ENCODE results near the gene METTL25. TPM values are rescaled to one million over a fixed set of nuclear protein-coding genes. Genes with fewer than 3 reads are reported as not detected.
A peak's percentile ranks its signal among the peaks of the same experiment; 100 is the strongest.

Gene METTL25
- polyA plus RNA-seq, 1 of the 3 experiments (the other 2 are of a cell fraction), result 3.0 TPM

DNA sequence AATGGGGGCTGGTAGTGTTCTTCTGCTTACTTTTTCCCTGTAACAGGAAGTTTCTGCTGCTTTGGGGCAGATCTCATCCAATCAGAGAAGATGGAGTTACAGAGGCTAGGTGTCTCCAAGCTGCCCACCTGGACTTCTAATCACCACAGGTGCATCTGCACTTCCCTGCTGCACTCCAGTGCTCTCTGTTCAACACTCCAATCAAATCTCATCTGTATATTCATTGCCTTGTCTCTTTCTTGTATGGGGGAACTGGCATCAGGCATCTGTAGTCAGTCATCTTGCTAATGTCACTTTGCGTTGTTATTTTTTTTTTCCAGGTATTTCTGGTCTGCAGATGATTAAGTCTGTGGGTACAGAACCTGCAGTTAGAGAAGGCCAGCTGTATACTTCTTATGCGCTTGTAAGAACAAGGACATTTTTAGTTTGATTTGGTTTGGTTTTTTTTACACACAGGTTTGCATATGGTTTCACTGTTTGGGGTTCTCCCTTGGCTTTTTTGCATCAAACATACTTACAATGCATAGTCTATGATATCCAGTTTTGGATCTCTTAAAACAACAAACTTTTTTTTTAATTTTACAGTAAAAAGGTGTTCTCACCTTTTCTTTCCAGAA lies 116.0 kb downstream of the METTL25 start:
- ChIA-PET POLR2A (no interaction called here), CTCF (no interaction called here)
- DNase-seq, result no peak
- H3K9me3 ChIP-seq, result no peaks in the 10 kb centered on the region
- no peak overlapping the region for H3K4me2 ChIP-seq
- no peak overlapping the region for H3K9ac ChIP-seq
- H4K20me1 ChIP-seq (ENCODE audit: insufficient read depth), result no peaks in the 10 kb centered on the region
- H3K36me3 ChIP-seq (replicated peaks in 1 of 2; ENCODE audit: control insufficient read depth in 1 of 2, insufficient read depth in 2 of 2, low read length in 1 of 2), result no peaks in the 10 kb centered on the region
- H3K27ac ChIP-seq (ENCODE audit: low read depth in 2 of 2, low read length in 1 of 2), result peak overlapping the region; percentile 62 to 76; a peak in 3 of 4 replicates
- peaks cover 13% of the 10 kb centered on the region for H3F3A ChIP-seq (replicated peaks; ENCODE audit: insufficient read depth)
- H2AFZ ChIP-seq (ENCODE audit: low read depth), result no peak overlapping the region; the same call in 1 of the 2 replicates
- no peak overlapping the region for H3K4me3 ChIP-seq (ENCODE audit: low read depth in 2 of 2, low read length in 1 of 2)
- peaks cover 0 to 3% of the 10 kb centered on the region in 2 experiments; a peak in 2 of 4 replicates for H3K4me1 ChIP-seq (ENCODE audit: control insufficient read depth in 1 of 2, insufficient read depth in 2 of 2, low read depth in 1 of 2, low read length in 1 of 2)
- H3K27me3 ChIP-seq (ENCODE audit: insufficient read depth), result no peaks in the 10 kb centered on the region
- H3K9me2 ChIP-seq, result no peaks in the 10 kb centered on the region
- 97% methylated on average over 2 of the region's 2 CpGs for WGBS (ENCODE audit: low lambda C conversion rate)
- H3K79me2 ChIP-seq (ENCODE audit: insufficient read depth), result no peaks in the 10 kb centered on the region
- TF ChIP-seq CHD2 (IDR thresholded peaks at IDR 0.05; ENCODE audit: low read length, partially characterized antibody), result no peak
- TF ChIP-seq, protein P1, sequence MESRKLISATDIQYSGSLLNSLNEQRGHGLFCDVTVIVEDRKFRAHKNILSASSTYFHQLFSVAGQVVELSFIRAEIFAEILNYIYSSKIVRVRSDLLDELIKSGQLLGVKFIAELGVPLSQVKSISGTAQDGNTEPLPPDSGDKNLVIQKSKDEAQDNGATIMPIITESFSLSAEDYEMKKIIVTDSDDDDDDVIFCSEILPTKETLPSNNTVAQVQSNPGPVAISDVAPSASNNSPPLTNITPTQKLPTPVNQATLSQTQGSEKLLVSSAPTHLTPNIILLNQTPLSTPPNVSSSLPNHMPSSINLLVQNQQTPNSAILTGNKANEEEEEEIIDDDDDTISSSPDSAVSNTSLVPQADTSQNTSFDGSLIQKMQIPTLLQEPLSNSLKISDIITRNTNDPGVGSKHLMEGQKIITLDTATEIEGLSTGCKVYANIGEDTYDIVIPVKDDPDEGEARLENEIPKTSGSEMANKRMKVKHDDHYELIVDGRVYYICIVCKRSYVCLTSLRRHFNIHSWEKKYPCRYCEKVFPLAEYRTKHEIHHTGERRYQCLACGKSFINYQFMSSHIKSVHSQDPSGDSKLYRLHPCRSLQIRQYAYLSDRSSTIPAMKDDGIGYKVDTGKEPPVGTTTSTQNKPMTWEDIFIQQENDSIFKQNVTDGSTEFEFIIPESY (IDR thresholded peaks at IDR 0.05; ENCODE audit: borderline replicate concordance, low read depth), result no peak
- TF ChIP-seq MXI1 (IDR thresholded peaks at IDR 0.05; ENCODE audit: low read depth, low read length), result no peak
- TF ChIP-seq, protein P2, sequence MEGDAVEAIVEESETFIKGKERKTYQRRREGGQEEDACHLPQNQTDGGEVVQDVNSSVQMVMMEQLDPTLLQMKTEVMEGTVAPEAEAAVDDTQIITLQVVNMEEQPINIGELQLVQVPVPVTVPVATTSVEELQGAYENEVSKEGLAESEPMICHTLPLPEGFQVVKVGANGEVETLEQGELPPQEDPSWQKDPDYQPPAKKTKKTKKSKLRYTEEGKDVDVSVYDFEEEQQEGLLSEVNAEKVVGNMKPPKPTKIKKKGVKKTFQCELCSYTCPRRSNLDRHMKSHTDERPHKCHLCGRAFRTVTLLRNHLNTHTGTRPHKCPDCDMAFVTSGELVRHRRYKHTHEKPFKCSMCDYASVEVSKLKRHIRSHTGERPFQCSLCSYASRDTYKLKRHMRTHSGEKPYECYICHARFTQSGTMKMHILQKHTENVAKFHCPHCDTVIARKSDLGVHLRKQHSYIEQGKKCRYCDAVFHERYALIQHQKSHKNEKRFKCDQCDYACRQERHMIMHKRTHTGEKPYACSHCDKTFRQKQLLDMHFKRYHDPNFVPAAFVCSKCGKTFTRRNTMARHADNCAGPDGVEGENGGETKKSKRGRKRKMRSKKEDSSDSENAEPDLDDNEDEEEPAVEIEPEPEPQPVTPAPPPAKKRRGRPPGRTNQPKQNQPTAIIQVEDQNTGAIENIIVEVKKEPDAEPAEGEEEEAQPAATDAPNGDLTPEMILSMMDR (IDR thresholded peaks at IDR 0.05), result no peak
- no peak for TF ChIP-seq FOSL2 (IDR thresholded peaks at IDR 0.05; ENCODE audit: borderline replicate concordance, low read depth)
- no peak for TF ChIP-seq EP300 (IDR thresholded peaks at IDR 0.05; ENCODE audit: borderline replicate concordance in 1 of 2, low read depth in 1 of 2, low read length in 1 of 2)
- no peak for TF ChIP-seq SIN3A (IDR thresholded peaks at IDR 0.05; ENCODE audit: borderline replicate concordance, low read depth, low read length)
- TF ChIP-seq GABPA (IDR thresholded peaks at IDR 0.05; ENCODE audit: low read depth), result no peak
- TF ChIP-seq FOXJ3 (CRISPR knock-in tag; IDR thresholded peaks at IDR 0.05), result no peak
- TF ChIP-seq YY1 (IDR thresholded peaks at IDR 0.05; ENCODE audit: low read depth), result no peak
- TF ChIP-seq NFIC (IDR thresholded peaks at IDR 0.05; ENCODE audit: borderline replicate concordance), result no peak
- TF ChIP-seq JUND (IDR thresholded peaks at IDR 0.05), result no peak

DNA sequence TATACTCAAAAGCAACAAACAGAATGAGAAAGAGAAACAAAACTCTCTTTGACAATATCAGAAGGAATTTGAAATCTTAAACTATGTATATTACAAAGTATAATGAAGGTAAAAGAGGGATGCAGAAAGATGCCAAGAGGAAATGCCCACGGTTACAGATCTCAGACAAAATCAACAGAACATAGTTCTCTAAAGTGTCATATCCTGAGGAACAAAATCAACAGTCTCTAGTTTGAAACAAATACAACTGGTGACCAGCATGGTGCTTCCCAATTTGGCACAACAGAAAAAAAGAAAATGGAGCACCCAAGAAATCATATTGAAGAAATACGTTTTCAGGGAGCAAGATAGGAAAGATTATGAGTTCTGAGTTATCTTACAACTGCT lies 116.5 kb downstream of the METTL25 start:
- ChIA-PET CTCF (no interaction called here), POLR2A (no interaction called here)
- no peak overlapping the region for H3K4me3 ChIP-seq (ENCODE audit: low read depth in 2 of 2, low read length in 1 of 2)
- H3K9me2 ChIP-seq, result no peaks in the 10 kb centered on the region
- no peak for DNase-seq
- H3K36me3 ChIP-seq (replicated peaks in 1 of 2; ENCODE audit: control insufficient read depth in 1 of 2, insufficient read depth in 2 of 2, low read length in 1 of 2), result no peaks in the 10 kb centered on the region
- TF ChIP-seq TCF12 (IDR thresholded peaks at IDR 0.05) (no peak; the same call in 1 of the 2 replicates), NFIC (IDR thresholded peaks at IDR 0.05; ENCODE audit: borderline replicate concordance) (peak; percentile 19; the same call in 1 of the 2 replicates), FOSL2 (IDR thresholded peaks at IDR 0.05; ENCODE audit: borderline replicate concordance, low read depth) (0 out of 2 replicates have a peak, but pooled peaks have one; percentile 15), POLR2AphosphoS5 (IDR thresholded peaks at IDR 0.05; ENCODE audit: low read depth, low read length) (no peak), JUND (IDR thresholded peaks at IDR 0.05) (0 out of 2 replicates have a peak, but pooled peaks have one; percentile 21)
- TF ChIP-seq, protein P1 (IDR thresholded peaks at IDR 0.05; ENCODE audit: borderline replicate concordance, low read depth), result no peak
- no peaks in the 10 kb centered on the region for H3K27me3 ChIP-seq (ENCODE audit: insufficient read depth)
- H3F3A ChIP-seq (replicated peaks; ENCODE audit: insufficient read depth), result peaks cover 17% of the 10 kb centered on the region
- H3K9me3 ChIP-seq, result no peaks in the 10 kb centered on the region
- WGBS (ENCODE audit: low lambda C conversion rate), result 22% methylated on average over 2 of the region's 2 CpGs
- H3K27ac ChIP-seq (ENCODE audit: low read depth in 2 of 2, low read length in 1 of 2), result peak overlapping the region; percentile 62 to 76; a peak in 3 of 4 replicates
- peaks cover 0 to 6% of the 10 kb centered on the region in 2 experiments; a peak in 2 of 4 replicates for H3K4me1 ChIP-seq (ENCODE audit: control insufficient read depth in 1 of 2, insufficient read depth in 2 of 2, low read depth in 1 of 2, low read length in 1 of 2)
- no peak overlapping the region; the same call in 1 of the 2 replicates for H2AFZ ChIP-seq (ENCODE audit: low read depth)
- no peak overlapping the region for H3K4me2 ChIP-seq
- no peak overlapping the region for H3K9ac ChIP-seq
- no peaks in the 10 kb centered on the region for H3K79me2 ChIP-seq (ENCODE audit: insufficient read depth)
- H4K20me1 ChIP-seq (ENCODE audit: insufficient read depth), result no peaks in the 10 kb centered on the region

Measured in SK-N-SH (cell line).